Breast epithelium (tissue), 4 donors: ENCODE measurements around the gene MSX2. TPM values are rescaled to one million over a fixed set of nuclear protein-coding genes. Genes with fewer than 3 reads are reported as not detected.

Source experiments
- DNase-seq, 2 donors: peaks; one replicate each; pipeline ENCODE4 v3.0.0-alpha.2; 2019; ENCODE audit warnings: low spot score in 2 of 2
- H3K27ac ChIP-seq, 2 donors: fragments of 200-600 bp; sonication (generic) in 1 of 2; one replicate each; pipeline ENCODE4 v1.5.1; 2016 to 2019; ENCODE audit warnings: mild to moderate bottlenecking in 1 of 2
- H3K27me3 ChIP-seq, 2 donors: fragments of 200-600 bp; sonication (generic) in 1 of 2; one replicate each; pipeline versions ENCODE4 v1.5.1 to v1.6.0; 2017 to 2019; ENCODE audit warnings: control low read depth in 1 of 2, mild to moderate bottlenecking in 1 of 2
- H3K36me3 ChIP-seq: fragments of 200-600 bp; one replicate; pipeline ENCODE4 v1.5.1; 2019
- H3K4me1 ChIP-seq, 2 donors: fragments of 200-600 bp; sonication (generic); one replicate each; pipeline ENCODE4 v1.5.1; 2016 to 2019; ENCODE audit warnings: control low read depth in 1 of 2
- H3K4me3 ChIP-seq, 3 donors: fragments of 200-600 bp; sonication (generic); 1 replicate in 2 of 3; 2 replicates in 1 of 3; pipeline ENCODE4 v1.5.1; 2016 to 2019; ENCODE audit warnings: mild to moderate bottlenecking in 3 of 3, moderate library complexity in 2 of 3
- H3K9me3 ChIP-seq, 2 donors: fragments of 200-600 bp; sonication (generic) in 1 of 2; one replicate each; pipeline ENCODE4 v1.5.1; 2016 to 2019; ENCODE audit warnings: control low read depth in 1 of 2
- CTCF ChIP-seq, 3 donors: fragments of 450-650 bp; IDR thresholded peaks; one replicate each; pipeline ENCODE4 v1.5.1; 2016 to 2017; ENCODE audit warnings: antibody characterized with exemption in 3 of 3, mild to moderate bottlenecking in 3 of 3, moderate library complexity in 3 of 3
- POLR2A ChIP-seq: fragments of 450-650 bp; IDR thresholded peaks from one replicate; pipeline ENCODE4 v1.6.1; 2016; ENCODE audit warnings: antibody characterized with exemption, mild to moderate bottlenecking, moderate library complexity
- POLR2AphosphoS5 ChIP-seq, 3 donors: sonication (generic); formaldehyde crosslinking; IDR thresholded peaks; one replicate each; pipeline ENCODE4 v1.6.1; 2017; ENCODE audit warnings: antibody characterized with exemption in 3 of 3
- intact Hi-C: fragments of 100-400 bp; cut with DNase I; formaldehyde crosslinking; loops from one replicate; pipeline ENCODE4 v1.15.1; 2023; ENCODE audit warnings: low total_unique reads
- total RNA-seq, 3 donors: library from RNA; depleted of rRNA; stranded (reverse); fragments of >200 nt; gene quantifications; one replicate each; pipeline ENCODE4 v1.1.0, GENCODE V29; 2016

MSX2 gene
- total RNA-seq, 3 donors from 2014 or later = 1.6 to 12.7 (median 11.5) TPM

- peak; percentile 48 to 87 for DNase-seq
- intact Hi-C loops = no loop called here
- peaks cover 0 to 24% of the 10 kb centered on the region in 2 donors for H3K27me3 ChIP-seq
These were observed 30.5 kb upstream of the MSX2 start for GRCh38 chr5:174693697-174694385.

DNA sequence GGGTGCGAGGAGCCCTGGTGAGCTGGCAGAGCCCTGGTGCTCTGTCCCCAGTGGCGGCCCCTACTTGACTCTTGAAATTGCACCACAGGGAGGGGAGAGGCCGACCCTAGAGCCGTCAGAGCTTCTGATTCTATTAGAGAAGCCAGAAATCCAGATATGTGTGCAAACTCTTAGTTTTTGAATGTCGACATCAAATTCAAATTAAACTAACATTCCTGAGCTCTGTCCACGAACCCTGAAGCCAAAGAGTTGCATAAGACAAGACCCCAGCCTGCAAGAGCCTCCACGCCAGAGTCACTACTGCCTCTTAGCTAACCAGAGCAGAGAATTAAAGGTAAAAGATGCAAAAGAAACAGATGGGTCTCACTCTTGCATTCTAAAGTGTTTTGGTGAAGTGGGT is 29.8 kb upstream of the MSX2 start:
- H3K4me1 ChIP-seq = no peaks in the 10 kb centered on the region
- TF ChIP-seq CTCF (IDR thresholded peaks at IDR 0.05) (no peak), POLR2A (no peak), POLR2AphosphoS5 (IDR thresholded peaks at IDR 0.05) (no peak)
- no peak overlapping the region for H3K4me3 ChIP-seq
- no peak for DNase-seq
- H3K27ac ChIP-seq = no peak overlapping the region
- no peaks in the 10 kb centered on the region for H3K9me3 ChIP-seq
- intact Hi-C loops = no loop called here
- no peaks in the 10 kb centered on the region for H3K36me3 ChIP-seq
- peaks cover 0 to 18% of the 10 kb centered on the region in 2 donors for H3K27me3 ChIP-seq

More at GRCh38 chr5:174693697-174694385, 30.5 kb upstream of the MSX2 start:
- TF ChIP-seq CTCF (IDR thresholded peaks at IDR 0.05) (no peak), POLR2A (no peak), POLR2AphosphoS5 (IDR thresholded peaks at IDR 0.05) (no peak)
- H3K36me3 ChIP-seq = no peaks in the 10 kb centered on the region
- H3K9me3 ChIP-seq = no peaks in the 10 kb centered on the region
- H3K27ac ChIP-seq = peak overlapping the region in 1 of 2 donors; percentile 20
- no peaks in the 10 kb centered on the region for H3K4me1 ChIP-seq
- no peak overlapping the region for H3K4me3 ChIP-seq

GRCh38 chr5:174698156-174698555 is 26.2 kb upstream of the MSX2 start:
- Histone ChIP-seq H3K4me1 (no peaks in the 10 kb centered on the region), H3K9me3 (no peaks in the 10 kb centered on the region), H3K27ac (no peak overlapping the region), H3K36me3 (no peaks in the 10 kb centered on the region), H3K4me3 (no peak overlapping the region), H3K27me3 (peaks cover 0 to 7% of the 10 kb centered on the region in 2 donors)
- DNase-seq = no peak
- intact Hi-C loops = no loop called here
- no peak for TF ChIP-seq POLR2AphosphoS5 (IDR thresholded peaks at IDR 0.05)
- TF ChIP-seq CTCF (IDR thresholded peaks at IDR 0.05) = no peak
- TF ChIP-seq POLR2A = no peak

DNA sequence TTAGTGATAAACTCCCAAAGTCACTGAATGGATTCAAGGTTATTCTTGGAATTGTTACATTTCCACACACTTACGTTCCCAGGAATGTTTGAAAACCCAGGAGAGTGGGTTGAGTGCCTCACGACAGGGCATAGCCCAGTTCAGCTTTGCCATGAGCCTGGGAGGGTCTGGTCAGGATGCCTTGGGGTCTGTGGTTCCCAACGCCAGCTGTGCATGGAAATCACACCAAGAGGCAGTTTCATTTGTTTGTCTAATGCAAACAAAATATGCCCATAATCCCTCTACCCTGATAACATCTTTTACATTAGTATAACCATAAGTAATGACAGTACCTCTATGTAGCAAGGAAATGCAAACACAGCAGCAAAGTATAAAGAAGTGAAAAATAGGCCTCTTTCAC is 25.3 kb upstream of the MSX2 start:
- TF ChIP-seq POLR2AphosphoS5 (IDR thresholded peaks at IDR 0.05) = no peak
- no peak for TF ChIP-seq POLR2A
- no peak for TF ChIP-seq CTCF (IDR thresholded peaks at IDR 0.05)
- Histone ChIP-seq H3K9me3 (no peaks in the 10 kb centered on the region), H3K4me1 (no peaks in the 10 kb centered on the region), H3K27me3 (peaks cover 0 to under 1% of the 10 kb centered on the region in 2 donors), H3K4me3 (no peak overlapping the region), H3K27ac (no peak overlapping the region), H3K36me3 (no peaks in the 10 kb centered on the region)
- no peak for DNase-seq
- intact Hi-C loops = no loop called here

DNA sequence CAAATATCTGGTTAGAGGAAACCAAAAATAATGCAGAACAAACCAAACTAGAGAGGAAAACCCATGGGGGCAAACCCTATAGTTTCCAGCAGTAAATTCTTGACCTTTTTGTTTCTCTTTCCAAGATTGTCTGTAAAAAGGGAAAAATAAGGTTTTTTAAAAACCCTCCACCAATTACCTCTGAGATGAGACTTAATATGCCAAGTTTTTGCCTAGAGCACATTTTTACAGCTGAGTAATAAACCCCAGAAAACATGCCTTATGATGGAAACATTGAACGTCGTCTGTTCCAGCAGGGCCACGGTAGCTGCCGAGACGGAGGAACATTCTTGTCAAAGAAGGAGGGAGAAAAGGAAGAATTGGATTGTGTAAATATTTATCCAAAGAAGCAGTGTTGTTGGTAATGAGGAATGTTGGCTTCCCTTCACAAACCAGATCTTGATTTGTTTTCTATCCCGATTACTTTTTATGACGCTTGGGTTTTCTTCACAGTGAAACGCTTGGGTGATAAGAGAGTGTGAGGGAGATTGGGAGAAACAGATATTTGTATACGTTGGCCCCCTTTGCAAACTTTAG is 17.3 kb upstream of the MSX2 start:
- TF ChIP-seq CTCF (IDR thresholded peaks at IDR 0.05) = no peak
- TF ChIP-seq POLR2A = no peak
- TF ChIP-seq POLR2AphosphoS5 (IDR thresholded peaks at IDR 0.05) = no peak
- no peak for DNase-seq
- no peaks in the 10 kb centered on the region for H3K36me3 ChIP-seq
- H3K9me3 ChIP-seq = no peaks in the 10 kb centered on the region
- no peak overlapping the region for H3K4me3 ChIP-seq
- intact Hi-C loops = no loop called here
- no peak overlapping the region for H3K27ac ChIP-seq
- H3K27me3 ChIP-seq = peaks cover 0 to 13% of the 10 kb centered on the region in 2 donors
- H3K4me1 ChIP-seq = no peaks in the 10 kb centered on the region
